ENCODE measurements around the gene COX6B2. TPM values are rescaled to one million over a fixed set of nuclear protein-coding genes. Genes with fewer than 3 reads are reported as not detected.
A peak's percentile ranks its signal among the peaks of the same experiment; 100 is the strongest.

COX6B2 gene
- total RNA-seq, 1 donor from 2014 or later, result not detected

GRCh38 chr19:55353803-55354697, 469 bp downstream of the COX6B2 start:
- peaks cover 19% of the 10 kb centered on the region for H3K4me1 ChIP-seq
- intact Hi-C loops (cut with micrococcal nuclease), result no loop called here
- H3K27me3 ChIP-seq (ENCODE audit: low read depth), result peaks cover 91% of the 10 kb centered on the region
- no peak for TF ChIP-seq CTCF (IDR thresholded peaks at IDR 0.05; ENCODE audit: borderline replicate concordance)
- H3K4me3 ChIP-seq, result peak overlapping the region; percentile 61
- H3K9me3 ChIP-seq (replicated peaks), result no peaks in the 10 kb centered on the region
- DNase-seq, result peak; percentile 65
- H3K27ac ChIP-seq (replicated peaks), result no peak overlapping the region
- no peaks in the 10 kb centered on the region for H3K36me3 ChIP-seq

GRCh38 chr19:55353356-55353802, 1.1 kb downstream of the COX6B2 start:
- no peak for TF ChIP-seq CTCF (IDR thresholded peaks at IDR 0.05; ENCODE audit: borderline replicate concordance)
- H3K27me3 ChIP-seq (ENCODE audit: low read depth), result peaks cover 85% of the 10 kb centered on the region

GRCh38 chr19:55352549-55353145, 1.9 kb downstream of the COX6B2 start:
- Histone ChIP-seq H3K9me3 (replicated peaks) (no peaks in the 10 kb centered on the region), H3K27ac (replicated peaks) (no peak overlapping the region), H3K4me1 (peaks cover 19% of the 10 kb centered on the region), H3K36me3 (no peaks in the 10 kb centered on the region), H3K27me3 (ENCODE audit: low read depth) (peaks cover 79% of the 10 kb centered on the region), H3K4me3 (no peak overlapping the region)
- TF ChIP-seq CTCF (IDR thresholded peaks at IDR 0.05; ENCODE audit: borderline replicate concordance), result no peak
- intact Hi-C loops (cut with micrococcal nuclease), result no loop called here
- DNase-seq, result no peak

More at GRCh38 chr19:55353356-55353802, 1.1 kb downstream of the COX6B2 start:
- DNase-seq, result no peak
- Histone ChIP-seq H3K36me3 (no peaks in the 10 kb centered on the region), H3K4me1 (peaks cover 19% of the 10 kb centered on the region), H3K9me3 (replicated peaks) (no peaks in the 10 kb centered on the region), H3K27ac (replicated peaks) (no peak overlapping the region), H3K4me3 (peak overlapping the region; percentile 61)
- intact Hi-C loops (cut with micrococcal nuclease), result no loop called here

GRCh38 chr19:55352040-55352439, 2.5 kb downstream of the COX6B2 start:
- peaks cover 73% of the 10 kb centered on the region for H3K27me3 ChIP-seq (ENCODE audit: low read depth)
- peaks cover 19% of the 10 kb centered on the region for H3K4me1 ChIP-seq
- DNase-seq, result no peak
- TF ChIP-seq CTCF (IDR thresholded peaks at IDR 0.05; ENCODE audit: borderline replicate concordance), result no peak
- H3K27ac ChIP-seq (replicated peaks), result no peak overlapping the region
- no peaks in the 10 kb centered on the region for H3K36me3 ChIP-seq
- H3K9me3 ChIP-seq (replicated peaks), result no peaks in the 10 kb centered on the region
- no peak overlapping the region for H3K4me3 ChIP-seq
- intact Hi-C loops (cut with micrococcal nuclease), result no loop called here

- Histone ChIP-seq H3K9me3 (replicated peaks) (no peaks in the 10 kb centered on the region), H3K36me3 (peaks cover 8% of the 10 kb centered on the region), H3K4me3 (no peak overlapping the region), H3K27me3 (ENCODE audit: low read depth) (peaks cover 60% of the 10 kb centered on the region), H3K4me1 (peaks cover 19% of the 10 kb centered on the region), H3K27ac (replicated peaks) (no peak overlapping the region)
- intact Hi-C loops (cut with micrococcal nuclease), result no loop called here
- no peak for TF ChIP-seq CTCF (IDR thresholded peaks at IDR 0.05; ENCODE audit: borderline replicate concordance)
- no peak for DNase-seq
Observed at GRCh38 chr19:55350620-55351315, 3.8 kb downstream of the COX6B2 start.

All from left ventricle myocardium inferior (tissue), 1 donor.